WTC11 (cell line): ENCODE results near the gene SLC6A4. TPM values are rescaled to one million over a fixed set of nuclear protein-coding genes. Genes with fewer than 3 reads are reported as not detected.

Experiments
- ATAC-seq: fragments of 200-7000 bp; cut with Tn5 transposase; 2 replicates; pipeline ENCODE4 v1.10.0; 2021; ENCODE audit warnings: mild to moderate bottlenecking, moderate library complexity
- CTCF ChIA-PET: fragments of 300-600 bp; sonication (Branson Sonifier 250); formaldehyde crosslinking; loops from one replicate; lab custom pipeline; 2021; ENCODE audit warnings: antibody characterized with exemption; lab: Charles Lee
- POLR2A ChIA-PET: fragments of 350-600 bp; sonication (Branson Sonifier 250); formaldehyde crosslinking; loops from one replicate; lab custom pipeline; 2021; ENCODE audit warnings: antibody characterized with exemption; lab: Charles Lee
- DNase-seq: peaks from one replicate; pipeline ENCODE4 v3.0.0; 2021; ENCODE audit warnings: low spot score
- H3K27ac Mint-ChIP-seq: 2 replicates; pipeline ENCODE4 v1.8.0; 2021; ENCODE audit warnings: mixed read lengths
- H3K27me3 Mint-ChIP-seq: 2 replicates; pipeline ENCODE4 v1.8.0; 2021; ENCODE audit warnings: low read depth, mild to moderate bottlenecking, moderate library complexity, mixed read lengths
- H3K36me3 Mint-ChIP-seq: 2 replicates; pipeline ENCODE4 v1.8.0; 2021; ENCODE audit warnings: mixed read lengths
- H3K4me1 Mint-ChIP-seq: 2 replicates; pipeline ENCODE4 v1.8.0; 2022; ENCODE audit warnings: mixed read lengths
- H3K4me3 Mint-ChIP-seq: 2 replicates; pipeline ENCODE4 v1.8.0; 2021; ENCODE audit warnings: mild to moderate bottlenecking, moderate library complexity, mixed read lengths
- H3K9me3 Mint-ChIP-seq: 2 replicates; pipeline ENCODE4 v1.8.0; 2021; ENCODE audit warnings: mixed read lengths
- EMX1 ChIP-seq: fragments of 250-450 bp; sonication (Bioruptor Pico); IDR thresholded peaks from 2 replicates; pipeline ENCODE4 v1.8.0; 2021; ENCODE audit warnings: mild to moderate bottlenecking
- ESRRA ChIP-seq: sonication (generic); formaldehyde crosslinking; IDR thresholded peaks from 2 replicates; pipeline ENCODE4 v1.8.1; 2022; ENCODE audit warnings: mild to moderate bottlenecking, missing genetic modification reagents, borderline replicate concordance
- FOXK1 ChIP-seq: sonication (generic); formaldehyde crosslinking; IDR thresholded peaks from 2 replicates; pipeline ENCODE4 v1.8.0; 2022; ENCODE audit warnings: mild to moderate bottlenecking, moderate library complexity, missing genetic modification reagents
- FOXP1 ChIP-seq: sonication (generic); formaldehyde crosslinking; IDR thresholded peaks from 2 replicates; pipeline ENCODE4 v1.8.0; 2022; ENCODE audit warnings: missing genetic modification reagents, mild to moderate bottlenecking, moderate library complexity, borderline replicate concordance
- GRHL2 ChIP-seq: fragments of 250-450 bp; sonication (Bioruptor Pico); IDR thresholded peaks from 2 replicates; pipeline ENCODE4 v1.8.0; 2022; ENCODE audit warnings: mild to moderate bottlenecking, moderate library complexity; ENCODE audit not compliant: insufficient replicate concordance, severe bottlenecking
- IRF2 ChIP-seq: sonication (generic); formaldehyde crosslinking; IDR thresholded peaks from 2 replicates; pipeline ENCODE4 v1.8.0; 2022; ENCODE audit warnings: low read depth, missing genetic modification reagents, borderline replicate concordance
- MXD4 ChIP-seq: fragments of 250-450 bp; sonication (Bioruptor Pico); IDR thresholded peaks from 2 replicates; pipeline ENCODE4 v1.8.0; 2021; ENCODE audit warnings: mild to moderate bottlenecking, moderate library complexity, borderline replicate concordance
- MYBL2 ChIP-seq: sonication (generic); formaldehyde crosslinking; IDR thresholded peaks from 2 replicates; pipeline ENCODE4 v1.8.1; 2023; ENCODE audit warnings: mild to moderate bottlenecking, moderate library complexity, missing genetic modification reagents
- NFATC4 ChIP-seq: fragments of 250-450 bp; sonication (Bioruptor Pico); IDR thresholded peaks from 2 replicates; pipeline ENCODE4 v1.9.0; 2021; ENCODE audit warnings: mild to moderate bottlenecking
- NR1H2 ChIP-seq: sonication (generic); formaldehyde crosslinking; IDR thresholded peaks from 2 replicates; pipeline ENCODE4 v1.9.0; 2021; ENCODE audit warnings: mild to moderate bottlenecking, moderate library complexity, missing genetic modification reagents
- SMAD4 ChIP-seq: sonication (generic); formaldehyde crosslinking; IDR thresholded peaks from 2 replicates; pipeline ENCODE4 v1.8.0; 2022; ENCODE audit warnings: mild to moderate bottlenecking, missing genetic modification reagents
- SP1 ChIP-seq: sonication (generic); formaldehyde crosslinking; conservative IDR thresholded peaks from 2 replicates; pipeline ENCODE4 v1.8.1; 2022; ENCODE audit warnings: missing genetic modification reagents
- ZNF121 ChIP-seq: sonication (generic); formaldehyde crosslinking; IDR thresholded peaks from 2 replicates; pipeline ENCODE4 v1.8.0; 2023; ENCODE audit warnings: missing genetic modification reagents
- ZNF232 ChIP-seq: sonication (generic); formaldehyde crosslinking; IDR thresholded peaks from 2 replicates; pipeline ENCODE4 v1.8.0; 2022; ENCODE audit warnings: mild to moderate bottlenecking, missing genetic modification reagents
- ZNF263 ChIP-seq: sonication (generic); formaldehyde crosslinking; IDR thresholded peaks from 2 replicates; pipeline ENCODE4 v1.8.1; 2022; ENCODE audit warnings: low read depth, mild to moderate bottlenecking, moderate library complexity, missing genetic modification reagents
- ZNF317 ChIP-seq: sonication (generic); formaldehyde crosslinking; IDR thresholded peaks from 2 replicates; pipeline ENCODE4 v1.8.1; 2023; ENCODE audit warnings: low read depth, mild to moderate bottlenecking, moderate library complexity, missing genetic modification reagents, borderline replicate concordance
- ZNF423 ChIP-seq: fragments of 250-450 bp; sonication (Bioruptor Pico); IDR thresholded peaks from 2 replicates; pipeline ENCODE4 v2.1.2; 2022; ENCODE audit warnings: mild to moderate bottlenecking, moderate library complexity
- total RNA-seq: library from RNA; stranded (reverse); gene quantifications from 3 replicates; pipeline ENCODE4 v1.2.3, GENCODE V29; 2021
- TF ChIP-seq, protein P1 (sequence below): sonication (generic); formaldehyde crosslinking; IDR thresholded peaks from 2 replicates; pipeline ENCODE4 v1.8.1; 2022; ENCODE audit warnings: mild to moderate bottlenecking, moderate library complexity, missing genetic modification reagents
- TF ChIP-seq, protein P2 (sequence below): sonication (generic); formaldehyde crosslinking; IDR thresholded peaks from 2 replicates; pipeline ENCODE4 v1.8.1; 2023; ENCODE audit warnings: mild to moderate bottlenecking, moderate library complexity, missing genetic modification reagents
- TF ChIP-seq, protein P3 (sequence below): sonication (generic); formaldehyde crosslinking; IDR thresholded peaks from 2 replicates; pipeline ENCODE4 v1.8.0; 2022; ENCODE audit warnings: mild to moderate bottlenecking, missing genetic modification reagents
- TF ChIP-seq, protein P4 (sequence below): sonication (generic); formaldehyde crosslinking; IDR thresholded peaks from 2 replicates; pipeline ENCODE4 v1.8.1; 2023; ENCODE audit warnings: mild to moderate bottlenecking, missing genetic modification reagents, moderate library complexity
- TF ChIP-seq, protein P5 (sequence below): sonication (generic); formaldehyde crosslinking; IDR thresholded peaks from 2 replicates; pipeline ENCODE4 v1.8.0; 2023; ENCODE audit warnings: mild to moderate bottlenecking, missing genetic modification reagents

Gene SLC6A4
- total RNA-seq, 1 experiment from 2014 or later, result 0.13 TPM

DNA sequence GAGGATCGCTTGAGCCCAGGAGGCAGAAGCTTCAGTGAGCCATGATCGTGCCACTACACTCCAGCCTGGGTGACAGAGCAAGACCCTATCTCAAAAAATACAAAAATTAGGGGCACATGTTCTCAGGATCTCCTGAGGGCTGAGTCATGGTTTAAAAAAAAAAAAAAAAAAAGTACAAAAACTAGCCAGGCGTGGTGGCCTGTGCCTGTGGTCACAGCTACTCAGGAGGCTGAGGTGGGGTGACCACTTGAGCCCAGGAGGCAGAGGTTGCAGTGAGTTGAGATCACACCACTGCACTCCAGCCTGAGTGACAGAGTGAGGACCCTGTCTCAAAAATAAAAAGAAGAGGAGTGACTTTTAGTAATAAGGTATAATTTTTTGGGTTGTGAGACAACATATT is 39.4 kb upstream of the SLC6A4 start:
- Mint-ChIP-seq H3K27me3 (no peaks in the 10 kb centered on the region), H3K36me3 (peaks cover 42% of the 10 kb centered on the region), H3K27ac (no peak overlapping the region), H3K4me1 (peaks cover 3% of the 10 kb centered on the region; the same call in 1 of the 2 replicates), H3K9me3 (no peaks in the 10 kb centered on the region), H3K4me3 (no peak overlapping the region)
- DNase-seq (no peak), ATAC-seq (no peak)
- ChIA-PET CTCF (no interaction called here), POLR2A (no interaction called here)
- no peak for TF ChIP-seq MXD4 (CRISPR knock-in tag)
- no peak for TF ChIP-seq GRHL2 (CRISPR knock-in tag)
- TF ChIP-seq MYBL2 (CRISPR knock-in tag), result no peak
- TF ChIP-seq, protein P1, sequence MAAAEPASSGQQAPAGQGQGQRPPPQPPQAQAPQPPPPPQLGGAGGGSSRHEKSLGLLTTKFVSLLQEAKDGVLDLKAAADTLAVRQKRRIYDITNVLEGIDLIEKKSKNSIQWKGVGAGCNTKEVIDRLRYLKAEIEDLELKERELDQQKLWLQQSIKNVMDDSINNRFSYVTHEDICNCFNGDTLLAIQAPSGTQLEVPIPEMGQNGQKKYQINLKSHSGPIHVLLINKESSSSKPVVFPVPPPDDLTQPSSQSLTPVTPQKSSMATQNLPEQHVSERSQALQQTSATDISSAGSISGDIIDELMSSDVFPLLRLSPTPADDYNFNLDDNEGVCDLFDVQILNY (CRISPR knock-in tag), result no peak
- TF ChIP-seq, protein P2, sequence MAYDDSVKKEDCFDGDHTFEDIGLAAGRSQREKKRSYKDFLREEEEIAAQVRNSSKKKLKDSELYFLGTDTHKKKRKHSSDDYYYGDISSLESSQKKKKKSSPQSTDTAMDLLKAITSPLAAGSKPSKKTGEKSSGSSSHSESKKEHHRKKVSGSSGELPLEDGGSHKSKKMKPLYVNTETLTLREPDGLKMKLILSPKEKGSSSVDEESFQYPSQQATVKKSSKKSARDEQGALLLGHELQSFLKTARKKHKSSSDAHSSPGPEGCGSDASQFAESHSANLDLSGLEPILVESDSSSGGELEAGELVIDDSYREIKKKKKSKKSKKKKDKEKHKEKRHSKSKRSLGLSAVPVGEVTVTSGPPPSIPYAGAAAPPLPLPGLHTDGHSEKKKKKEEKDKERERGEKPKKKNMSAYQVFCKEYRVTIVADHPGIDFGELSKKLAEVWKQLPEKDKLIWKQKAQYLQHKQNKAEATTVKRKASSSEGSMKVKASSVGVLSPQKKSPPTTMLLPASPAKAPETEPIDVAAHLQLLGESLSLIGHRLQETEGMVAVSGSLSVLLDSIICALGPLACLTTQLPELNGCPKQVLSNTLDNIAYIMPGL, result no peak
- no peak for TF ChIP-seq SP1 (CRISPR knock-in tag)
- TF ChIP-seq EMX1, result no peak
- no peak for TF ChIP-seq FOXK1 (CRISPR knock-in tag)
- TF ChIP-seq ZNF423 (CRISPR knock-in tag), result no peak
- no peak for TF ChIP-seq NR1H2
- TF ChIP-seq, protein P3, sequence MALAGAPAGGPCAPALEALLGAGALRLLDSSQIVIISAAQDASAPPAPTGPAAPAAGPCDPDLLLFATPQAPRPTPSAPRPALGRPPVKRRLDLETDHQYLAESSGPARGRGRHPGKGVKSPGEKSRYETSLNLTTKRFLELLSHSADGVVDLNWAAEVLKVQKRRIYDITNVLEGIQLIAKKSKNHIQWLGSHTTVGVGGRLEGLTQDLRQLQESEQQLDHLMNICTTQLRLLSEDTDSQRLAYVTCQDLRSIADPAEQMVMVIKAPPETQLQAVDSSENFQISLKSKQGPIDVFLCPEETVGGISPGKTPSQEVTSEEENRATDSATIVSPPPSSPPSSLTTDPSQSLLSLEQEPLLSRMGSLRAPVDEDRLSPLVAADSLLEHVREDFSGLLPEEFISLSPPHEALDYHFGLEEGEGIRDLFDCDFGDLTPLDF (CRISPR knock-in tag), result no peak
- no peak for TF ChIP-seq SMAD4 (CRISPR knock-in tag)
- no peak for TF ChIP-seq ZNF317 (CRISPR knock-in tag)
- no peak for TF ChIP-seq ESRRA (CRISPR knock-in tag)

DNA sequence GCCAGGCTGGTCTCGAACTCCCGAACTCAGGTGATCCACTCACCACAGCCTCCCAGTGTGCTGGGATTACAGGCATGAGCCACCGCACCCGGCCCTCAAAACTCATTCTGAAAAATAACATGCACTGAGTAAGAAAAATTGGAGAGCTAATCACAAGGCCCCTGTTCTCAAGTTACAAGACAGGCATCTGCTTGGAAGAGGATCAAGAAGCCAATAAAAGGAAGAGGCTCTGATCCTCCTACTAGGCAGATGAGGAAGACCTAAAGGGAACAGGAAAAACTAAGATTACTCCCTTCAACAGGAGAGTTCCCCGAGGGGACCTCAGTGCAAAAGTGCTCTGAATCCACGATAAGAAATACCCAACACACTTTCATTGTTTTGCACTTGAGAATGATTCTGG is 37.9 kb upstream of the SLC6A4 start:
- Mint-ChIP-seq H3K4me3 (no peak overlapping the region), H3K27me3 (no peaks in the 10 kb centered on the region), H3K9me3 (no peaks in the 10 kb centered on the region), H3K36me3 (peaks cover 44% of the 10 kb centered on the region), H3K4me1 (peaks cover 3% of the 10 kb centered on the region; the same call in 1 of the 2 replicates), H3K27ac (no peak overlapping the region)
- no peak for ATAC-seq
- TF ChIP-seq FOXP1 (CRISPR knock-in tag), result no peak
- TF ChIP-seq, protein P4, sequence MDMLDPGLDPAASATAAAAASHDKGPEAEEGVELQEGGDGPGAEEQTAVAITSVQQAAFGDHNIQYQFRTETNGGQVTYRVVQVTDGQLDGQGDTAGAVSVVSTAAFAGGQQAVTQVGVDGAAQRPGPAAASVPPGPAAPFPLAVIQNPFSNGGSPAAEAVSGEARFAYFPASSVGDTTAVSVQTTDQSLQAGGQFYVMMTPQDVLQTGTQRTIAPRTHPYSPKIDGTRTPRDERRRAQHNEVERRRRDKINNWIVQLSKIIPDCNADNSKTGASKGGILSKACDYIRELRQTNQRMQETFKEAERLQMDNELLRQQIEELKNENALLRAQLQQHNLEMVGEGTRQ (CRISPR knock-in tag), result no peak
- no peak for TF ChIP-seq ZNF263 (CRISPR knock-in tag)
- no peak for TF ChIP-seq FOXK1 (CRISPR knock-in tag)
- TF ChIP-seq ZNF232, result no peak
- no peak for TF ChIP-seq ZNF121 (CRISPR knock-in tag)
- TF ChIP-seq IRF2 (CRISPR knock-in tag), result no peak
- TF ChIP-seq, protein P5, sequence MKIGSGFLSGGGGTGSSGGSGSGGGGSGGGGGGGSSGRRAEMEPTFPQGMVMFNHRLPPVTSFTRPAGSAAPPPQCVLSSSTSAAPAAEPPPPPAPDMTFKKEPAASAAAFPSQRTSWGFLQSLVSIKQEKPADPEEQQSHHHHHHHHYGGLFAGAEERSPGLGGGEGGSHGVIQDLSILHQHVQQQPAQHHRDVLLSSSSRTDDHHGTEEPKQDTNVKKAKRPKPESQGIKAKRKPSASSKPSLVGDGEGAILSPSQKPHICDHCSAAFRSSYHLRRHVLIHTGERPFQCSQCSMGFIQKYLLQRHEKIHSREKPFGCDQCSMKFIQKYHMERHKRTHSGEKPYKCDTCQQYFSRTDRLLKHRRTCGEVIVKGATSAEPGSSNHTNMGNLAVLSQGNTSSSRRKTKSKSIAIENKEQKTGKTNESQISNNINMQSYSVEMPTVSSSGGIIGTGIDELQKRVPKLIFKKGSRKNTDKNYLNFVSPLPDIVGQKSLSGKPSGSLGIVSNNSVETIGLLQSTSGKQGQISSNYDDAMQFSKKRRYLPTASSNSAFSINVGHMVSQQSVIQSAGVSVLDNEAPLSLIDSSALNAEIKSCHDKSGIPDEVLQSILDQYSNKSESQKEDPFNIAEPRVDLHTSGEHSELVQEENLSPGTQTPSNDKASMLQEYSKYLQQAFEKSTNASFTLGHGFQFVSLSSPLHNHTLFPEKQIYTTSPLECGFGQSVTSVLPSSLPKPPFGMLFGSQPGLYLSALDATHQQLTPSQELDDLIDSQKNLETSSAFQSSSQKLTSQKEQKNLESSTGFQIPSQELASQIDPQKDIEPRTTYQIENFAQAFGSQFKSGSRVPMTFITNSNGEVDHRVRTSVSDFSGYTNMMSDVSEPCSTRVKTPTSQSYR (CRISPR knock-in tag), result no peak
- TF ChIP-seq NFATC4 (CRISPR knock-in tag), result no peak
- ChIA-PET POLR2A (no interaction called here), CTCF (interaction anchor here (1.0 kb wide), 1 partner anchor 169 kb away, joined by 4 read pairs; no protein-coding TSS in a partner anchor)
- no peak for DNase-seq
